ENCODE measurements around the gene CYGB. TPM values are rescaled to one million over a fixed set of nuclear protein-coding genes. Genes with fewer than 3 reads are reported as not detected.
A peak's percentile ranks its signal among the peaks of the same experiment; 100 is the strongest.

CYGB gene
- total RNA-seq, 1 donor from 2014 or later: 0.60 TPM

- DNase-seq (ENCODE audit: low read depth in 2 of 2): peak in 1 of 2 donors; percentile 49
These were observed 13.5 kb upstream of the CYGB start for GRCh38 chr17:76550712-76551615.

- DNase-seq (ENCODE audit: low read depth in 2 of 2): no peak
These were observed 12.0 kb upstream of the CYGB start for GRCh38 chr17:76549539-76549938.

- DNase-seq (ENCODE audit: low read depth in 2 of 2): no peak
These were observed 11.7 kb upstream of the CYGB start for GRCh38 chr17:76549215-76549518.

GRCh38 chr17:76548378-76549214 lies 11.1 kb upstream of the CYGB start:
- no peak for DNase-seq (ENCODE audit: low read depth in 2 of 2)

- no peak for DNase-seq (ENCODE audit: low read depth in 2 of 2)
These were observed 10.2 kb upstream of the CYGB start for GRCh38 chr17:76547642-76548202.

- peak; percentile 75 to 79 for DNase-seq (ENCODE audit: low read depth in 2 of 2)
These were observed 9.7 kb upstream of the CYGB start for GRCh38 chr17:76547183-76547641.

GRCh38 chr17:76546556-76547182 lies 9.2 kb upstream of the CYGB start:
- DNase-seq (ENCODE audit: low read depth in 2 of 2): peak in 1 of 2 donors; percentile 80

GRCh38 chr17:76545918-76546555 lies 8.5 kb upstream of the CYGB start:
- no peak for DNase-seq (ENCODE audit: low read depth in 2 of 2)

- DNase-seq (ENCODE audit: low read depth in 2 of 2): peak in 1 of 2 donors; percentile 32
These were observed 7.2 kb upstream of the CYGB start for GRCh38 chr17:76544546-76545365.

GRCh38 chr17:76543826-76544545 lies 6.5 kb upstream of the CYGB start:
- no peak for DNase-seq (ENCODE audit: low read depth in 2 of 2)

- DNase-seq (ENCODE audit: low read depth in 2 of 2): no peak
These were observed 5.9 kb upstream of the CYGB start for GRCh38 chr17:76543482-76543825.

- no peak for DNase-seq (ENCODE audit: low read depth in 2 of 2)
These were observed 5.5 kb upstream of the CYGB start for GRCh38 chr17:76542984-76543383.

GRCh38 chr17:76542566-76542971 lies 5.1 kb upstream of the CYGB start:
- DNase-seq (ENCODE audit: low read depth in 2 of 2): no peak

GRCh38 chr17:76541739-76542454 lies 4.4 kb upstream of the CYGB start:
- DNase-seq (ENCODE audit: low read depth in 2 of 2): no peak

GRCh38 chr17:76540381-76541300 lies 3.1 kb upstream of the CYGB start:
- peak; percentile 93 to 95 for DNase-seq (ENCODE audit: low read depth in 2 of 2)

- no peak for DNase-seq (ENCODE audit: low read depth in 2 of 2)
These were observed 2.2 kb upstream of the CYGB start, which contains the start of gene PRCD for GRCh38 chr17:76539631-76540271. Gene PRCD, plus strand, starts transcription at chr17:76540044. Its CDS starts 98 bp downstream, at chr17:76540142.

GRCh38 chr17:76538941-76539570 lies 1.5 kb upstream of the CYGB start:
- no peak for DNase-seq (ENCODE audit: low read depth in 2 of 2)
